OCI-LY7 (cell line): ENCODE data around the gene DDRGK1. TPM values are rescaled to one million over a fixed set of nuclear protein-coding genes. Genes with fewer than 3 reads are reported as not detected.

ENCODE experiments used
- BruUV-seq: library from RNA; stranded (reverse); fragments of 400-500 nt; replicated peaks from 2 replicates; lab custom pipeline; 2021; lab: Mats Ljungman, UMichigan
- CTCF ChIA-PET: fragments of 300-600 bp; sonication (Branson Sonifier 250); formaldehyde crosslinking; loops from one replicate; lab custom pipeline; 2022; ENCODE audit warnings: antibody characterized with exemption; ENCODE audit not compliant: unreplicated experiment; lab: Charles Lee
- POLR2A ChIA-PET: fragments of 300-600 bp; sonication (Branson Sonifier 250); formaldehyde crosslinking; loops from one replicate; lab custom pipeline; 2022; ENCODE audit warnings: antibody characterized with exemption; lab: Charles Lee
- DNase-seq: peaks from one replicate; pipeline ENCODE4 v3.0.0-alpha.2; 2015; ENCODE audit warnings: low spot score
- H2AFZ ChIP-seq: fragments of 200-600 bp; sonication (generic), shearing (Covaris generic); 2 replicates; pipeline ENCODE4 v1.6.1; 2014; ENCODE audit warnings: mild to moderate bottlenecking, antibody characterized with exemption, low read length, moderate library complexity
- H3K27ac ChIP-seq: fragments of 200-600 bp; sonication (generic); 2 replicates; pipeline ENCODE4 v1.5.1; 2014; ENCODE audit warnings: mixed run types, low read depth, mild to moderate bottlenecking, moderate library complexity, low read length, inconsistent platforms; ENCODE audit not compliant: poor library complexity, severe bottlenecking
- H3K36me3 ChIP-seq: fragments of 200-600 bp; sonication (generic); 2 replicates; pipeline ENCODE4 v1.6.1; 2014; ENCODE audit warnings: mild to moderate bottlenecking, antibody characterized with exemption, low read length, moderate library complexity, mixed read lengths; ENCODE audit not compliant: insufficient read depth
- H3K4me1 ChIP-seq: fragments of 200-600 bp; sonication (generic); 2 replicates; pipeline ENCODE4 v1.5.1; 2014; ENCODE audit warnings: mild to moderate bottlenecking, low read length; ENCODE audit not compliant: insufficient read depth, poor library complexity, severe bottlenecking
- H3K4me2 ChIP-seq: fragments of 200-600 bp; sonication (generic); 2 replicates; pipeline ENCODE4 v1.6.1; 2014; ENCODE audit warnings: mild to moderate bottlenecking, low read length
- H3K4me3 ChIP-seq: fragments of 200-600 bp; sonication (generic); 2 replicates; pipeline ENCODE4 v1.5.1; 2014; ENCODE audit warnings: mild to moderate bottlenecking, low read depth, low read length; ENCODE audit not compliant: poor library complexity, severe bottlenecking
- H3K79me2 ChIP-seq: fragments of 200-600 bp; sonication (generic); 2 replicates; pipeline ENCODE4 v1.6.1; 2016; ENCODE audit warnings: low read depth, mild to moderate bottlenecking, low read length, moderate library complexity, mixed read lengths; ENCODE audit not compliant: insufficient read depth
- H3K9me2 ChIP-seq: fragments of 200-600 bp; sonication (generic); 2 replicates; pipeline ENCODE4 v1.6.1; 2016; ENCODE audit warnings: mild to moderate bottlenecking, low read length, mixed read lengths; ENCODE audit not compliant: insufficient read depth
- H3K9me3 ChIP-seq: fragments of 200-600 bp; sonication (generic); 2 replicates; pipeline ENCODE4 v1.6.1; 2014; ENCODE audit warnings: mild to moderate bottlenecking, mixed run types, low read length, mixed read lengths
- H4K20me1 ChIP-seq: fragments of 200-600 bp; sonication (generic); 2 replicates; pipeline ENCODE4 v1.6.1; 2014; ENCODE audit warnings: mild to moderate bottlenecking, antibody characterized with exemption, low read length, moderate library complexity, mixed read lengths; ENCODE audit not compliant: insufficient read depth
- CTCF ChIP-seq: fragments of 200-600 bp; sonication (generic); conservative IDR thresholded peaks from 2 replicates; pipeline ENCODE4 v1.5.1; 2014; ENCODE audit warnings: mild to moderate bottlenecking, antibody characterized with exemption, low read length, moderate library complexity, mixed read lengths
- EZH2phosphoT487 ChIP-seq: fragments of 200-600 bp; sonication (generic); IDR thresholded peaks from 2 replicates; pipeline ENCODE4 v1.6.1; 2018; ENCODE audit warnings: low read depth, borderline replicate concordance, mild to moderate bottlenecking, mixed run types, antibody characterized with exemption, low read length, moderate library complexity, mixed read lengths
- intact Hi-C: fragments of 100-400 bp; cut with micrococcal nuclease; formaldehyde crosslinking; loops from one replicate; pipeline ENCODE4 v1.10.0; 2022; ENCODE audit not compliant: unreplicated experiment
- total RNA-seq, 2 experiments: library from RNA; depleted of rRNA in 1 of 2; stranded (reverse); fragments of >200 nt in 1 of 2; shearing (Covaris generic) in 1 of 2; gene quantifications; 2 replicates each; pipeline ENCODE4 v1.2.3, GENCODE V29; 2014 to 2022

The DDRGK1 gene
- total RNA-seq, 2 experiments from 2014 or later, result 37.7 to 55.0 TPM

- Histone ChIP-seq H3K4me3 (no peak overlapping the region), H3K36me3 (no peaks in the 10 kb centered on the region), H3K9me3 (no peaks in the 10 kb centered on the region), H4K20me1 (no peaks in the 10 kb centered on the region), H3K79me2 (no peaks in the 10 kb centered on the region), H3K27ac (no peak overlapping the region), H2AFZ (no peak overlapping the region), H3K4me2 (no peak overlapping the region), H3K9me2 (no peaks in the 10 kb centered on the region), H3K4me1 (peaks cover 7% of the 10 kb centered on the region)
- BruUV-seq, result no TSS peak
- ChIA-PET CTCF (no interaction called here), POLR2A (no interaction called here)
- DNase-seq, result no peak
- TF ChIP-seq EZH2phosphoT487 (no peak), CTCF (no peak)
- intact Hi-C loops, result no loop called here
These were observed 36.2 kb downstream of the DDRGK1 start for GRCh38 chr20:3168079-3168828.

GRCh38 chr20:3167738-3168078 is 36.8 kb downstream of the DDRGK1 start:
- TF ChIP-seq CTCF (no peak), EZH2phosphoT487 (no peak)
- POLR2A ChIA-PET, result no interaction called here

GRCh38 chr20:3166913-3167342 is 37.6 kb downstream of the DDRGK1 start:
- Histone ChIP-seq H3K4me1 (peaks cover 10% of the 10 kb centered on the region), H3K4me2 (no peak overlapping the region), H3K9me3 (no peaks in the 10 kb centered on the region), H4K20me1 (no peaks in the 10 kb centered on the region), H3K4me3 (no peak overlapping the region), H3K9me2 (no peaks in the 10 kb centered on the region), H3K27ac (no peak overlapping the region), H3K36me3 (no peaks in the 10 kb centered on the region), H3K79me2 (no peaks in the 10 kb centered on the region), H2AFZ (no peak overlapping the region)
- TF ChIP-seq EZH2phosphoT487, result no peak
- no peak for TF ChIP-seq CTCF
- ChIA-PET POLR2A (no interaction called here), CTCF (no interaction called here)
- no TSS peak for BruUV-seq
- no peak for DNase-seq
- intact Hi-C loops, result no loop called here

More at GRCh38 chr20:3167738-3168078, 36.8 kb downstream of the DDRGK1 start:
- Histone ChIP-seq H4K20me1 (no peaks in the 10 kb centered on the region), H3K79me2 (no peaks in the 10 kb centered on the region), H3K27ac (no peak overlapping the region), H2AFZ (no peak overlapping the region), H3K9me2 (no peaks in the 10 kb centered on the region), H3K4me1 (peaks cover 8% of the 10 kb centered on the region), H3K9me3 (no peaks in the 10 kb centered on the region), H3K36me3 (no peaks in the 10 kb centered on the region), H3K4me2 (no peak overlapping the region), H3K4me3 (no peak overlapping the region)
- BruUV-seq, result no TSS peak
- CTCF ChIA-PET, result no interaction called here
- intact Hi-C loops, result no loop called here
- DNase-seq, result no peak
